ENCODE data around the gene SMCO2.

SMCO2 gene

DNA sequence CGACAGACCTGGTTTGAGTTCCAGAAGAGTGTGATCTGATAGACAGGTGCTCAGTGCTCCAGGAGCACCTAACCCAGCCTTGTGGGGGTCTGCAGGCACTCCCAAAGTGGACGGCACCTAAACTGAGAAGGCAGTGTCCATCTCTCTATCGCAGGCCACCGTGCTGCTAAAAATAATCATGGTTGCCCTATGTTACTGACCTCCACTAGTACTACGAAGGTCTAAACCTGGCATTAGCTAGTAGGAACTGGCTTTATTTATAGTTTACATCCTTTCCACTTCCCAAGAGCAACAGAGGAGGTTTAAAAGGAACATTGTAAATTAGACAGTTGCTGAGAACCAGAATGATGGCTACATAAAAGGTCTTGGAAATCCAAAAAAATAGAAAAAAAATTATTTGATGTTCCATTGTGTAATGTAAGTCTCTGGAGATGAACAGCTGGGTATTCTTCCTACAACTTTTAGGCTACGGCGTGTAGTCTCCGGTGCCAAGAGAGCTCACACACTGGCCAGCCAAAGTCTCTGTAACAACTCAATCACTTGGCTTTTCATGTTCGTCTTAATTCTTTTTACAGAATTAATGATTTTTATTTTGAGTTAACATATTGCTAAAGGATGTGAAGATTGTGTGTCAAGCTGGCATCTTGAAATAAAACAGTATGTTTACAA is 104.8 kb downstream of the SMCO2 start:
- no peak for DNase-seq (ENCODE audit: low read depth)
